SK-N-SH (cell line): ENCODE results near the gene LOXHD1. TPM values are rescaled to one million over a fixed set of nuclear protein-coding genes. Genes with fewer than 3 reads are reported as not detected.

Experiments
- CTCF ChIA-PET: fragments of 300-600, 350-600 bp; formaldehyde crosslinking; extraction: SDS; loops from one replicate; lab custom pipeline; 2021; lab: Yijun Ruan, JAX
- POLR2A ChIA-PET: fragments of 350-600 bp; sonication (Branson Sonifier 250); formaldehyde crosslinking; extraction: SDS; loops from one replicate; lab custom pipeline; 2020; ENCODE audit warnings: antibody characterized with exemption, inconsistent platforms; lab: Yijun Ruan, JAX
- DNase-seq: peaks from one replicate; pipeline ENCODE4 v3.0.0; 2012
- H2AFZ ChIP-seq: fragments of 200-600 bp; sonication (generic); 2 replicates; pipeline ENCODE4 v1.8.1; 2016; ENCODE audit warnings: antibody characterized with exemption, mild to moderate bottlenecking, low read depth
- H3F3A ChIP-seq: fragments of 200-600 bp; sonication (generic); replicated peaks from 2 replicates; pipeline ENCODE3; 2016; ENCODE audit warnings: antibody characterized with exemption, mild to moderate bottlenecking; ENCODE audit not compliant: insufficient read depth
- H3K27ac ChIP-seq, 2 experiments: fragments of 200-500 bp in 1 of 2; fragments of 200-600 bp in 1 of 2; sonication (Bioruptor generic) in 1 of 2; sonication (generic), shearing (Covaris generic) in 1 of 2; 2 replicates each; pipeline versions ENCODE4 v1.5.1 to v1.6.1; 2014 to 2016; ENCODE audit warnings: low read depth in 2 of 2, inconsistent platforms in 1 of 2, low read length in 1 of 2, mild to moderate bottlenecking in 1 of 2, mixed read lengths in 1 of 2
- H3K27me3 ChIP-seq: fragments of 200-600 bp; sonication (generic), shearing (Covaris generic); 2 replicates; pipeline ENCODE4 v1.6.1; 2016; ENCODE audit warnings: mixed run types; ENCODE audit not compliant: insufficient read depth
- H3K36me3 ChIP-seq, 2 experiments: fragments of 200-500 bp in 1 of 2; fragments of 200-600 bp in 1 of 2; sonication (Bioruptor generic) in 1 of 2; sonication (generic) in 1 of 2; replicated peaks in 1 of 2; 2 replicates each; pipeline versions ENCODE3 to v1.5.1; 2014 to 2016; ENCODE audit warnings: low read length in 1 of 2, mild to moderate bottlenecking in 1 of 2; ENCODE audit not compliant: insufficient read depth in 2 of 2, control insufficient read depth in 1 of 2
- H3K4me1 ChIP-seq, 2 experiments: fragments of 200-500 bp in 1 of 2; fragments of 200-600 bp in 1 of 2; sonication (Bioruptor generic) in 1 of 2; sonication (generic), shearing (Covaris generic) in 1 of 2; 2 replicates each; pipeline versions ENCODE4 v1.5.1 to v1.6.1; 2014 to 2016; ENCODE audit warnings: low read depth in 1 of 2, low read length in 1 of 2, mixed run types in 1 of 2; ENCODE audit not compliant: insufficient read depth in 2 of 2, control insufficient read depth in 1 of 2
- H3K4me2 ChIP-seq: fragments of 200-600 bp; sonication (generic), shearing (Covaris generic); 2 replicates; pipeline ENCODE4 v1.6.1; 2017; ENCODE audit warnings: mixed run types
- H3K4me3 ChIP-seq, 2 experiments: fragments of 200-500 bp in 1 of 2; fragments of 200-600 bp in 1 of 2; sonication (Bioruptor generic) in 1 of 2; sonication (generic), shearing (Covaris generic) in 1 of 2; 2 replicates each; pipeline versions ENCODE4 v1.5.1 to v1.8.1; 2014 to 2016; ENCODE audit warnings: low read depth in 2 of 2, inconsistent platforms in 1 of 2, low read length in 1 of 2, mild to moderate bottlenecking in 1 of 2, mixed read lengths in 1 of 2, moderate library complexity in 1 of 2
- H3K79me2 ChIP-seq: fragments of 200-600 bp; sonication (generic); 2 replicates; pipeline ENCODE4 v1.8.1; 2017; ENCODE audit warnings: mild to moderate bottlenecking; ENCODE audit not compliant: insufficient read depth
- H3K9ac ChIP-seq: fragments of 200-600 bp; sonication (generic); 2 replicates; pipeline ENCODE4 v1.6.1; 2017; ENCODE audit warnings: mixed run types
- H3K9me2 ChIP-seq: fragments of 200-600 bp; sonication (generic); 2 replicates; pipeline ENCODE4 v1.6.1; 2017; ENCODE audit warnings: mixed run types
- H3K9me3 ChIP-seq: fragments of 200-600 bp; sonication (generic); 2 replicates; pipeline ENCODE4 v1.6.1; 2017; ENCODE audit warnings: mixed run types, mild to moderate bottlenecking, moderate library complexity
- H4K20me1 ChIP-seq: fragments of 200-600 bp; sonication (generic); 2 replicates; pipeline ENCODE4 v1.6.1; 2017; ENCODE audit warnings: mild to moderate bottlenecking, mixed run types; ENCODE audit not compliant: insufficient read depth
- CHD2 ChIP-seq: fragments of 150-350 bp; IDR thresholded peaks from 2 replicates; pipeline ENCODE4 v1.6.1; 2018; ENCODE audit warnings: low read length; ENCODE audit not compliant: partially characterized antibody
- FOSL2 ChIP-seq: IDR thresholded peaks from 2 replicates; pipeline ENCODE4 v1.4.0; 2012; ENCODE audit warnings: low read depth, mild to moderate bottlenecking, moderate library complexity, borderline replicate concordance
- FOXJ3 ChIP-seq: sonication (generic); formaldehyde crosslinking; IDR thresholded peaks from 2 replicates; pipeline ENCODE4 v1.5.1; 2020; ENCODE audit warnings: mild to moderate bottlenecking, missing genetic modification reagents
- MEF2A ChIP-seq: IDR thresholded peaks from 2 replicates; pipeline ENCODE4 v1.4.0; 2012; ENCODE audit warnings: low read depth, borderline replicate concordance
- MXI1 ChIP-seq: IDR thresholded peaks from 2 replicates; pipeline ENCODE4 v1.6.1; 2012; ENCODE audit warnings: mild to moderate bottlenecking, low read depth, low read length, improper control_type of control experiment
- NRF1 ChIP-seq: IDR thresholded peaks from 2 replicates; pipeline ENCODE4 v1.6.1; 2012; ENCODE audit warnings: low read depth, mild to moderate bottlenecking, low read length
- RCOR1 ChIP-seq: fragments of 150-350 bp; IDR thresholded peaks from 2 replicates; pipeline ENCODE4 v1.6.1; 2017; ENCODE audit warnings: antibody characterized with exemption, low read length
- RFX5 ChIP-seq: IDR thresholded peaks from 2 replicates; pipeline ENCODE4 v1.6.1; 2012; ENCODE audit warnings: mild to moderate bottlenecking, improper control_type of control experiment, low read length
- SIN3A ChIP-seq: IDR thresholded peaks from 2 replicates; pipeline ENCODE4 v1.6.1; 2012; ENCODE audit warnings: low read depth, mild to moderate bottlenecking, low read length, moderate library complexity, borderline replicate concordance
- SMC3 ChIP-seq: IDR thresholded peaks from 2 replicates; pipeline ENCODE4 v1.6.1; 2012; ENCODE audit warnings: low read depth, low read length, improper control_type of control experiment
- TCF12 ChIP-seq: IDR thresholded peaks from 2 replicates; pipeline ENCODE4 v1.4.0; 2012
- TEAD4 ChIP-seq: IDR thresholded peaks from 2 replicates; pipeline ENCODE4 v1.4.0; 2012; ENCODE audit warnings: mild to moderate bottlenecking, borderline replicate concordance; ENCODE audit not compliant: insufficient read depth
- USF1 ChIP-seq: IDR thresholded peaks from 2 replicates; pipeline ENCODE4 v1.4.0; 2012; ENCODE audit warnings: low read depth, borderline replicate concordance
- USF2 ChIP-seq: fragments of 150-350 bp; IDR thresholded peaks from 2 replicates; pipeline ENCODE4 v1.6.1; 2017; ENCODE audit warnings: antibody characterized with exemption, low read length, low read depth, borderline replicate concordance
- YY1 ChIP-seq: IDR thresholded peaks from 2 replicates; pipeline ENCODE4 v1.4.0; 2012; ENCODE audit warnings: low read depth, mild to moderate bottlenecking
- whole genome bisulfite sequencing: methylation state at CpG from one replicate; pipeline ENCODE4 v1.1.6; 2017; ENCODE audit warnings: low lambda C conversion rate; 5-methylcytosine and 5-hydroxymethylcytosine counted together
- polyA plus RNA-seq, 3 experiments: library from polyadenylated mRNA; depleted of rRNA; stranded (reverse); fragments of >200 nt; gene quantifications; 2 replicates each; pipeline ENCODE4 v1.2.3, GENCODE V29; 2012
- TF ChIP-seq, protein P1 (sequence below): IDR thresholded peaks from 2 replicates; pipeline ENCODE4 v1.4.0; 2012; ENCODE audit warnings: low read depth

The LOXHD1 gene
- polyA plus RNA-seq, 1 of the 3 experiments (the other 2 are of a cell fraction): not detected

DNA sequence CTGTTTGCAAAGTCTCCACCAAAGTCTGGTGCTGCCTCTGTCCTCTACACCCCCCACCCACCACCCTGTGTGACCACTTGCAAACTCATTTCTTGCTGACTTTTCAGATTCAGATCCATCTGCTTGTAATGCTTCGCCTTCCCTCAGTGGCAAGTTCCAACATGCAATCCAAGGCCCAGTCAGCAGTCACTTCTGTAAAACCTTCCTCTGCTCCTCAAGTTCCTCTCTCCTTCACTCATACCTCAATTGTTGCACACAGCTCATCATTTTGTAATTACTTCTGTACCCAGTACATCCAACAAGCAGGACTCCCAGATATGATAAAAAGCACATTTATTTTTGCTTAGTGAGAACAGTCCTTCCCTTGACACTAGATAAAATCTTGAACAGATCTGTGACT, 6.5 kb upstream of the LOXHD1 start (continued):
- TF ChIP-seq FOXJ3 (CRISPR knock-in tag) (no peak), TCF12 (no peak), MEF2A (no peak), TEAD4 (no peak), SIN3A (no peak), RCOR1 (no peak), SMC3 (no peak)

- Histone ChIP-seq H3K9me3 (no peaks in the 10 kb centered on the region), H3F3A (no peaks in the 10 kb centered on the region), H3K27me3 (no peaks in the 10 kb centered on the region; the same call in 1 of the 2 replicates), H3K27ac (no peak overlapping the region), H3K36me3 (no peaks in the 10 kb centered on the region)
- DNase-seq: peak; percentile 48
- TF ChIP-seq MXI1 (no peak), SIN3A (no peak), RFX5 (no peak), NRF1 (no peak), FOSL2 (no peak), USF1 (peak; percentile 88), YY1 (no peak), USF2 (peak; percentile 17; the same call in 1 of the 2 replicates), CHD2 (no peak)
- TF ChIP-seq, protein P1, sequence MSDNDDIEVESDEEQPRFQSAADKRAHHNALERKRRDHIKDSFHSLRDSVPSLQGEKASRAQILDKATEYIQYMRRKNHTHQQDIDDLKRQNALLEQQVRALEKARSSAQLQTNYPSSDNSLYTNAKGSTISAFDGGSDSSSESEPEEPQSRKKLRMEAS: no peak
- TF ChIP-seq, all 33 proteins: peak for 2
- Histone ChIP-seq H3K4me3 (no peak overlapping the region), H3K79me2 (no peaks in the 10 kb centered on the region), H2AFZ (no peak overlapping the region), H3K9ac (no peak overlapping the region), H4K20me1 (no peaks in the 10 kb centered on the region), H3K4me2 (no peak overlapping the region), H3K4me1 (no peaks in the 10 kb centered on the region), H3K9me2 (no peaks in the 10 kb centered on the region)
- 48% methylated on average over 9 of the region's 9 CpGs for WGBS
- ChIA-PET CTCF (interaction anchor here (1.1 to 18.6 kb wide), 5 partner anchors 15 to 511 kb away, joined by 4 to 328 read pairs (median 101); a partner anchor contains a TSS), POLR2A (interaction anchor here (1.5 kb wide), 1 partner anchor 15 kb away, joined by 3 read pairs; no protein-coding TSS in a partner anchor)
Measured at GRCh38 chr18:46660957-46661749, 4.1 kb upstream of the LOXHD1 start.
